Smooth muscle cell (in vitro differentiated cells): ENCODE data around the gene ASS1. TPM values are rescaled to one million over a fixed set of nuclear protein-coding genes. Genes with fewer than 3 reads are reported as not detected.

Experiments
- DNase-seq: peaks from one replicate; lab custom pipeline; 2025; ENCODE audit not compliant: unreplicated experiment; lab: John Stamatoyannopoulos, UW
- H2AFZ ChIP-seq: fragments of 200-600 bp; sonication (generic); 2 replicates; pipeline ENCODE4 v1.6.0; 2016; ENCODE audit warnings: antibody characterized with exemption, low read depth, mild to moderate bottlenecking
- H3F3A ChIP-seq: fragments of 200-600 bp; sonication (generic); 2 replicates; pipeline ENCODE4 v1.6.0; 2017; ENCODE audit warnings: antibody characterized with exemption, low read depth
- H3K27ac ChIP-seq: fragments of 200-600 bp; sonication (generic); 2 replicates; pipeline ENCODE4 v1.5.1; 2016; ENCODE audit warnings: low read depth, mild to moderate bottlenecking
- H3K27me3 ChIP-seq: fragments of 200-600 bp; sonication (generic); 2 replicates; pipeline ENCODE4 v1.6.1; 2016; ENCODE audit warnings: low read depth, mild to moderate bottlenecking
- H3K36me3 ChIP-seq: fragments of 200-600 bp; sonication (generic); 2 replicates; pipeline ENCODE4 v1.5.1; 2016; ENCODE audit warnings: low read depth
- H3K4me1 ChIP-seq: fragments of 200-600 bp; sonication (generic); 2 replicates; pipeline ENCODE4 v1.5.1; 2016; ENCODE audit warnings: low read depth
- H3K4me2 ChIP-seq: fragments of 200-600 bp; sonication (generic); 2 replicates; pipeline ENCODE4 v1.6.0; 2016; ENCODE audit warnings: mild to moderate bottlenecking
- H3K4me3 ChIP-seq: fragments of 200-600 bp; sonication (generic); 2 replicates; pipeline ENCODE4 v1.5.1; 2016; ENCODE audit warnings: mild to moderate bottlenecking
- H3K79me2 ChIP-seq: fragments of 200-600 bp; sonication (generic); 2 replicates; pipeline ENCODE4 v1.6.0; 2016; ENCODE audit warnings: low read depth, mild to moderate bottlenecking
- H3K9ac ChIP-seq: fragments of 200-600 bp; sonication (generic); 2 replicates; pipeline ENCODE4 v1.6.0; 2016; ENCODE audit warnings: low read depth
- H3K9me3 ChIP-seq: fragments of 200-600 bp; sonication (generic); replicated peaks from 2 replicates; pipeline ENCODE4 v1.5.1; 2016; ENCODE audit warnings: low read depth
- H4K20me1 ChIP-seq: fragments of 200-600 bp; sonication (generic); 2 replicates; pipeline ENCODE4 v1.6.0; 2016; ENCODE audit warnings: low read depth
- WGBS: methylation state at CpG from one replicate; pipeline ENCODE4 v1.1.7; 2016; ENCODE audit warnings: low lambda C conversion rate; 5-methylcytosine and 5-hydroxymethylcytosine counted together
- polyA plus RNA-seq: library from polyadenylated mRNA; unstranded; fragments of >200 nt; fragmentation: Nextera tagmentation; extraction: Ambion mirVana; gene quantifications from 2 replicates; pipeline ENCODE4 v1.2.1, GENCODE V29; 2016
- small RNA-seq: library from RNA; depleted of rRNA; stranded (forward); fragments of <200 nt; gene quantifications from one replicate; pipeline ENCODE3, GENCODE V24; 2014
- total RNA-seq: library from RNA; depleted of rRNA; stranded (reverse); fragments of >200 nt; gene quantifications from 2 replicates; pipeline ENCODE4 v1.2.3, GENCODE V29; 2014
- TF ChIP-seq, protein P1 (sequence below): fragments of 200-600 bp; sonication (generic); IDR thresholded peaks from 2 replicates; pipeline ENCODE4 v1.5.1; 2017; ENCODE audit warnings: borderline replicate concordance, mild to moderate bottlenecking, antibody characterized with exemption; ENCODE audit not compliant: insufficient read depth, poor library complexity, severe bottlenecking

The ASS1 gene
- total and polyA plus RNA-seq, 2 experiments from 2014 or later = 78.2 to 81.5 TPM

DNA sequence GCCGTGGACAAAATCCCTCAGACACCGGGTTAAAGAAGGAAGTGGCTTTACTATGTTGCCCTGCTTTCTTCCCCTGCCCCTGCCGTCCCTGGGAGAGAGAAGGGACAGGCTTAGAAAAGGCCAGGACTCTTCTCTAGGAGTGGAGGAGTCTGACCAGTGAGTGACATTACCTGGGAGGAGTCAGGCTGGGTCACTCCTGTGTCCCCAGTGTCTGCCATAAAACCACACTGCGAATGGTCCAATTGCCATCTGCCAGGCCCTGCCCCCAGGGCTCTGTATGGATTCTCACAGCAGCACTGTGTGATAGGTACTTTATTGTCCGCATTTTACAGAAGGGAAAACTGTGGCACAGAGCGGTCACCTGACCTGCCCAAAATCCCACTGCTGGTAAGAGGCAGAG is 103.3 kb downstream of the ASS1 start:
- Histone ChIP-seq H3K36me3 (no peaks in the 10 kb centered on the region), H3K27ac (no peak overlapping the region), H3K9ac (no peak overlapping the region), H3K79me2 (no peaks in the 10 kb centered on the region), H3F3A (no peaks in the 10 kb centered on the region), H3K27me3 (peaks cover 3% of the 10 kb centered on the region), H4K20me1 (no peaks in the 10 kb centered on the region), H2AFZ (no peak overlapping the region), H3K4me2 (no peak overlapping the region), H3K9me3 (no peaks in the 10 kb centered on the region), H3K4me3 (no peak overlapping the region), H3K4me1 (no peaks in the 10 kb centered on the region)
- WGBS = 89% methylated on average over 6 of the region's 6 CpGs
- TF ChIP-seq, protein P1, sequence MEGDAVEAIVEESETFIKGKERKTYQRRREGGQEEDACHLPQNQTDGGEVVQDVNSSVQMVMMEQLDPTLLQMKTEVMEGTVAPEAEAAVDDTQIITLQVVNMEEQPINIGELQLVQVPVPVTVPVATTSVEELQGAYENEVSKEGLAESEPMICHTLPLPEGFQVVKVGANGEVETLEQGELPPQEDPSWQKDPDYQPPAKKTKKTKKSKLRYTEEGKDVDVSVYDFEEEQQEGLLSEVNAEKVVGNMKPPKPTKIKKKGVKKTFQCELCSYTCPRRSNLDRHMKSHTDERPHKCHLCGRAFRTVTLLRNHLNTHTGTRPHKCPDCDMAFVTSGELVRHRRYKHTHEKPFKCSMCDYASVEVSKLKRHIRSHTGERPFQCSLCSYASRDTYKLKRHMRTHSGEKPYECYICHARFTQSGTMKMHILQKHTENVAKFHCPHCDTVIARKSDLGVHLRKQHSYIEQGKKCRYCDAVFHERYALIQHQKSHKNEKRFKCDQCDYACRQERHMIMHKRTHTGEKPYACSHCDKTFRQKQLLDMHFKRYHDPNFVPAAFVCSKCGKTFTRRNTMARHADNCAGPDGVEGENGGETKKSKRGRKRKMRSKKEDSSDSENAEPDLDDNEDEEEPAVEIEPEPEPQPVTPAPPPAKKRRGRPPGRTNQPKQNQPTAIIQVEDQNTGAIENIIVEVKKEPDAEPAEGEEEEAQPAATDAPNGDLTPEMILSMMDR = no peak
- DNase-seq = no peak

DNA sequence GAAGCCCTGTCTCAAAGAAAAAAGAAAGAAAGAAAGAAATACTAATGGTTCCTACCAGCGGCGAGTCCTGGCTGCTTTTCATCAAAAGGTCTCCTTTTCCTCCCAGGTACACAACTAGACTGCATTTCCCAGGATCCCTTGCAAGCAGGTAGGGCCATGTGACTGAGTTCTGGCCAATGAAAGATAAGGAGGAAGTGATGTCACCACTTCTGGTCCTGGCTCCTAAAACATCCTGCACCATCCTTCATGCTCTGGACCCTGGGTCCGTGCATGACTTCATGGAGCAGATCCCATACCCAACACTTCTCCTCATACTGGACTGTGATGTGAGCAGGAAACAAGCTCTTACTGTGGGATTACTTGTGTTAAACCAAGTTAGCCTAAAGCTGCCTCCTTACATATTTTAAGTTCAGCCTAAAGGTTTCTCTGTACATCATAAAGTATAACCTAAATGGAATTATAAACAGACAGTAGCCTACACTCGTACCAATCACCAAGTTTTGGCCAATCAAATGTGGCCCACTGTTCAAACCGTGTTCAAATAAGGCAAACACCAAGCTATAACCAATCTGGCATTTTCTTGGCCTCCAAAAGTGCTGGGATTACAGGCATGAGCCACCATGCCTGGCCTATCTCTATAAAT is 104.5 kb downstream of the ASS1 start:
- no peaks in the 10 kb centered on the region for H3K79me2 ChIP-seq
- TF ChIP-seq, protein P1 = no peak
- no peaks in the 10 kb centered on the region for H3K4me1 ChIP-seq
- WGBS = 86% methylated on average over 5 of the region's 5 CpGs
- DNase-seq = no peak
- no peaks in the 10 kb centered on the region for H4K20me1 ChIP-seq
- no peaks in the 10 kb centered on the region for H3F3A ChIP-seq
- H2AFZ ChIP-seq = no peak overlapping the region
- H3K27ac ChIP-seq = no peak overlapping the region
- H3K27me3 ChIP-seq = peaks cover 3% of the 10 kb centered on the region
- H3K4me3 ChIP-seq = no peak overlapping the region
- no peaks in the 10 kb centered on the region for H3K9me3 ChIP-seq
- H3K4me2 ChIP-seq = no peak overlapping the region
- H3K9ac ChIP-seq = no peak overlapping the region
- H3K36me3 ChIP-seq = no peaks in the 10 kb centered on the region

Small RNAs within 50 kb of the gene (small RNA-seq; reads per million reads assigned to genes)
- gene RN7SL665P = not detected

Other genes starting within 250 kb of the ASS1 start
- under 0.01 and 1.3 TPM in 2 replicates for gene HMCN2, start 179.2 kb upstream of the ASS1 start, total RNA-seq
- 0.43 TPM in 1 of 2 replicates, not detected in the other for gene HMCN2, start 179.2 kb upstream of the ASS1 start, polyA plus RNA-seq
- 46.0 and 52.5 TPM in 2 replicates for gene FUBP3, start 134.6 kb downstream of the ASS1 start, total RNA-seq
- 46.9 and 50.3 TPM in 2 replicates for gene FUBP3, start 134.6 kb downstream of the ASS1 start, polyA plus RNA-seq
- gene PRDM12, start 219.6 kb downstream of the ASS1 start, total RNA-seq = not detected in 2 replicates
- gene PRDM12, start 219.6 kb downstream of the ASS1 start, polyA plus RNA-seq = 0.12 TPM in 1 of 2 replicates, not detected in the other
- gene EXOSC2, start 248.8 kb downstream of the ASS1 start, total RNA-seq = 12.1 and 14.7 TPM in 2 replicates
- 15.8 and 17.3 TPM in 2 replicates for gene EXOSC2, start 248.8 kb downstream of the ASS1 start, polyA plus RNA-seq